Measurements from ENCODE around the gene LCE2D. TPM values are rescaled to one million over a fixed set of nuclear protein-coding genes. Genes with fewer than 3 reads are reported as not detected.

The LCE2D gene, protein sequence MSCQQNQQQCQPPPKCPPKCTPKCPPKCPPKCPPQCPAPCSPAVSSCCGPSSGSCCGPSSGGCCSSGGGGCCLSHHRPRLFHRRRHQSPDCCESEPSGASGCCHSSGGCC
- total RNA-seq (not detected), polyA plus RNA-seq (not detected)
- long read RNA-seq, donor 1 = 0 reads
- long read RNA-seq, donor 2 = 0 reads
- long read RNA-seq, donor 3 = 0 reads

DNA sequence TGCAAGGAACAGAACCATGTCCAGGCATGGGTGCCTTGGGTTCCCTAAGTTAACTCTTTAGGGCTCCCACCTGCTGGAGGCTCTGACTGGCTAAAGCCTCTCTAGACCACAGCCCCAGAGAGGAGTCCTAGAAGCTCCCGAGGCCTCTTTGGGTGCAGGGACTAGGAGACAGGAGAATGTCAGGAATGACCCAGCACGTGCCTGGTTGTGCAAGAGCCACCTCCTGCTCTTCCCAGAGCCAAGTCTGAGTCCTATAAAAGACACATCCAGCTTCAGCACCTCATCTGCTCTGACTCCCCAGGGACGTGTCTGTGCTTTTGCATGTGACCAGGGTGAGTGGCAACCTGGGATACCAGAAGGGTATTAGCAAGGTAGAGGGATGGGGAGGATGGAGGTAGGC is at the start of gene LCE2D:
LCE2D (plus strand) TSS at position 283 of the 400 bp plus-strand sequence. CDS start 726 bp downstream, outside the sequence.
- TF ChIP-seq POLR2A (IDR thresholded peaks at IDR 0.05) (no peak), EP300 (IDR thresholded peaks at IDR 0.05) (no peak)
- TF ChIP-seq, protein P1, sequence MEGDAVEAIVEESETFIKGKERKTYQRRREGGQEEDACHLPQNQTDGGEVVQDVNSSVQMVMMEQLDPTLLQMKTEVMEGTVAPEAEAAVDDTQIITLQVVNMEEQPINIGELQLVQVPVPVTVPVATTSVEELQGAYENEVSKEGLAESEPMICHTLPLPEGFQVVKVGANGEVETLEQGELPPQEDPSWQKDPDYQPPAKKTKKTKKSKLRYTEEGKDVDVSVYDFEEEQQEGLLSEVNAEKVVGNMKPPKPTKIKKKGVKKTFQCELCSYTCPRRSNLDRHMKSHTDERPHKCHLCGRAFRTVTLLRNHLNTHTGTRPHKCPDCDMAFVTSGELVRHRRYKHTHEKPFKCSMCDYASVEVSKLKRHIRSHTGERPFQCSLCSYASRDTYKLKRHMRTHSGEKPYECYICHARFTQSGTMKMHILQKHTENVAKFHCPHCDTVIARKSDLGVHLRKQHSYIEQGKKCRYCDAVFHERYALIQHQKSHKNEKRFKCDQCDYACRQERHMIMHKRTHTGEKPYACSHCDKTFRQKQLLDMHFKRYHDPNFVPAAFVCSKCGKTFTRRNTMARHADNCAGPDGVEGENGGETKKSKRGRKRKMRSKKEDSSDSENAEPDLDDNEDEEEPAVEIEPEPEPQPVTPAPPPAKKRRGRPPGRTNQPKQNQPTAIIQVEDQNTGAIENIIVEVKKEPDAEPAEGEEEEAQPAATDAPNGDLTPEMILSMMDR (IDR thresholded peaks at IDR 0.05) = no peak
- H3K36me3 ChIP-seq = no peaks in the 10 kb centered on the region
- WGBS, 3 donors = 50 to 66% (median 65%) methylated on average over 3 of the region's 3 CpGs
- H3K4me1 ChIP-seq (ENCODE audit: insufficient read depth) = no peaks in the 10 kb centered on the region
- no peak within 1 kb of the TSS for H3K4me3 ChIP-seq
- H3K27me3 ChIP-seq = no peaks in the 10 kb centered on the region
- DNase-seq = no peak
- no peak within 1 kb of the TSS for H3K27ac ChIP-seq
- intact Hi-C loops (cut with DNase I) = no loop called here
- H3K9me3 ChIP-seq = no peaks in the 10 kb centered on the region

DNA sequence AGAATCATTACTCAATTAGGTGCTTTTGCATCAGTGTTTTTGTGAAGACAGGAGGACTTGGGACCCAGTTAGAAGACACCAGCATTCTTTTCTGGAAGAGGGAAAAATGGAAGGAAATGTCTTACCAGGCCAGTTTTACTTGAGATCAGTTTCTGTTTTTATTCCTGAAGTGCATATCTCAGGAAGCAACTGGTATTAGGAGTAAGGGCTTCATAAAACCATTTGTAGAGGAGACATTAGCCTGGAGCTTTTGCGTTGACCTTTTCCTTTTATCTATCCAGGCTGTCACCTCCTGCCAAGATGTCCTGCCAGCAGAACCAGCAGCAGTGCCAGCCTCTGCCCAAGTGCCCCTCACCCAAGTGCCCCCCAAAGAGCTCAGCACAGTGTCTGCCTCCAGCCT is 49.7 kb upstream of the LCE2D start, which contains the start of gene LCE3B:
LCE3B (plus strand) TSS at position 301 of the 400 bp plus-strand sequence; CDS start at position 301, 0 bp downstream.
- 82% methylated on average over 1 of the region's 1 CpG; no CpG with 5 or more reads in 2 of the 3 donors for WGBS, 3 donors
- no peak for TF ChIP-seq EP300 (IDR thresholded peaks at IDR 0.05)
- no peak for TF ChIP-seq POLR2A (IDR thresholded peaks at IDR 0.05)
- TF ChIP-seq, protein P1 (IDR thresholded peaks at IDR 0.05) = no peak
- no peak within 1 kb of the TSS for H3K4me3 ChIP-seq
- H3K36me3 ChIP-seq = no peaks in the 10 kb centered on the region
- no peak within 1 kb of the TSS for H3K27ac ChIP-seq
- no peaks in the 10 kb centered on the region for H3K9me3 ChIP-seq
- no peaks in the 10 kb centered on the region for H3K27me3 ChIP-seq
- intact Hi-C loops (cut with DNase I) = no loop called here
- DNase-seq = no peak
- H3K4me1 ChIP-seq (ENCODE audit: insufficient read depth) = no peaks in the 10 kb centered on the region

DNA sequence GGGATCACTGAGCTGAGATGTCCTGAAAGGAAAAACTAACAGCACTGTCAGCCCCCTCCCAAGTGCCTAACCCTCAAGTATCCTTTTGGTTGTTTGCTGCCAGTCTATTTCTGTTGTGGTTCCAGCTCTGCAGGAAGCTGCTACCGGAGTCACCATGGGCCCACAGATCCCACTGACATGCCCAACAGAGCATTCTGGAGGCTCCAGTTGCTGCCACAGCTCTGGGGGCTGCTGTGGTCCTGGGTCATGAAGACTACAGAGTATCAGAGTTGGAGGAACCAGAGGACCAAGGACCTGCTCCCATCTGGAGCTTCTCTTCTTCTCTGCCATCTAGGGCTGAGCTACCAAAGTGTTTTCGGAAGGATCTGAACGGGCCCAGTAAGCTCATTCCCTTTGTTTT is 41.2 kb upstream of the LCE2D start:
- intact Hi-C loops (cut with DNase I) = no loop called here
- WGBS, 3 donors = 33 to 76% (median 55%) methylated on average over 3 of the region's 3 CpGs

DNA sequence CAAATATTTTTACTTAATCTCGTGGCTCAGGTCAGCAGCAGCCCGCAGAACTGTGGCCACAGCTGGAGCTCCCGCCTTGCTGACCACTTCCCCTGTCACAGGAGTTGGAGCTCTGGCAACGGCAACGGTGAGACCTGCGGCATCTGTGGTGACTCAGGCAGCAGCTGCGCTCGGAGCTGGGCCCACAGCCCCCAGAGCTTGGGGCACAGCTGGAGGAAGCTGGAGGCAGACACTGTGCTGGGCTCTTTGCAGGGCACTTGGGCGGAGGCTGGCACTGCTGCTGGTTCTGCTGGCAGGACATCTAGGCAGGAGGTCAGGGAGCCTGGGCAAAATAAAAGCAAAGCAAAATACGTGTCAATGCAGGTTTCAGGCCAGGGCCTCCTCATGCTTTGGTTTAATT is 40.4 kb upstream of the LCE2D start, which contains the start of gene LCE3A:
LCE3A (minus strand) TSS at position 301 of the 400 bp plus-strand sequence; CDS start at position 301, 0 bp downstream.
- Histone ChIP-seq H3K27me3 (no peaks in the 10 kb centered on the region), H3K36me3 (no peaks in the 10 kb centered on the region), H3K4me1 (ENCODE audit: insufficient read depth) (peaks cover 12% of the 10 kb centered on the region), H3K9me3 (no peaks in the 10 kb centered on the region), H3K27ac (peak within 1 kb of the TSS in 1 of 2 donors; percentile 61), H3K4me3 (no peak within 1 kb of the TSS)
- peak; percentile 25 to 57 (median 43) for DNase-seq
- intact Hi-C loops (cut with DNase I) = no loop called here
- 10 to 36% (median 32%) methylated on average over 9 to 10 of the region's 10 CpGs for WGBS, 3 donors
- TF ChIP-seq, protein P1 (IDR thresholded peaks at IDR 0.05) = no peak
- TF ChIP-seq EP300 (IDR thresholded peaks at IDR 0.05) = no peak

More for the DNA sequence above, 41.2 kb upstream of the LCE2D start:
- no peaks in the 10 kb centered on the region for H3K27me3 ChIP-seq
- H3K4me3 ChIP-seq = no peak overlapping the region
- no peak for DNase-seq
- H3K9me3 ChIP-seq = no peaks in the 10 kb centered on the region
- no peak for TF ChIP-seq POLR2A (IDR thresholded peaks at IDR 0.05)
- TF ChIP-seq EP300 (IDR thresholded peaks at IDR 0.05) = no peak
- TF ChIP-seq, protein P1 (IDR thresholded peaks at IDR 0.05) = no peak
- peaks cover 12% of the 10 kb centered on the region for H3K4me1 ChIP-seq (ENCODE audit: insufficient read depth)
- H3K36me3 ChIP-seq = no peaks in the 10 kb centered on the region
- peak overlapping the region in 1 of 2 donors; percentile 61 for H3K27ac ChIP-seq

Measured in ovary (tissue), 10 donors.